GM21529 (cell line): ENCODE data around the gene MTX1.
"Not testable (repeated sequence)": the region's sequence is repeated elsewhere in the genome, so short reads cannot be mapped to it uniquely, and the experiment has no call there.

Experiments
- ATAC-seq: cut with Tn5 transposase; IDR thresholded peaks from one replicate; pipeline ENCODE4 v1.9.1; 2021; ENCODE audit not compliant: unreplicated experiment

MTX1 gene

DNA sequence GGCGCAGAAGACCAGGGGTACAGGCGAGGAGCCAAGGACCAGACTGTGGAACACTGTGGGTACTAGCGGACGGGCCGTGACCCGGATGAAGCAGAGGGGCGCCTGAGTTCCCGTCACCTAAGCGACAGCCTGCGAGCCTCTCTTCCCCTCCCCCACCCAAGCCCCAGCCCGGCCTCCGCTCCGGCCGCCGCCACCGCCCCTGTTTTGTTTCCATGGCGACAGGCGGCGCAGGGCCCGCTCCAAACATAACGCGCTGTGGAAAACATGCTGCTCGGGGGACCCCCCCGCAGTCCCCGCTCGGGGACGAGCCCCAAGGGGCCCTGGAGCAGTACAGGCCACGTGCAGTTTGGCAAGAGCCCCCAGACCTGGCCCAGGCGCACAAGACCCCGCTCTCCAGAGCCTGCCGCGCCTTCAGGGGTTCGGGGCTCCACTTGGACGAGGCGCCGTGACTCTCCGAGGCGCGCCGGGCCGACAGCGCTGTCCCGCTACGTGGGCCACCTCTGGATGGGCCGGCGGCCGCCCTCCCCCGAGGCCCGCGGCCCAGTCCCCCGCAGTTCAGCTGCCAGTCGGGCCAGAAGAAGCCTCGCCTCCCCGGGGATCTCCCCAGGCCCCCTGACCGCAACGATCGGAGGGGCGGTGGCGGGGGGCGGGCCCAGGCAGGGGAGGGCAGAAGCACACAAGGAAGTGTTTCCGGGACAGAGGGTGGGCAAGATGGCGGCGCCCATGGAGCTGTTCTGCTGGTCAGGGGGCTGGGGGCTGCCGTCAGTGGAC is at the start of gene MTX1:
MTX1 (plus strand) TSS at position 155 of the 771 bp plus-strand sequence; CDS start at position 265, 110 bp downstream.
- peak; percentile 77 for ATAC-seq

DNA sequence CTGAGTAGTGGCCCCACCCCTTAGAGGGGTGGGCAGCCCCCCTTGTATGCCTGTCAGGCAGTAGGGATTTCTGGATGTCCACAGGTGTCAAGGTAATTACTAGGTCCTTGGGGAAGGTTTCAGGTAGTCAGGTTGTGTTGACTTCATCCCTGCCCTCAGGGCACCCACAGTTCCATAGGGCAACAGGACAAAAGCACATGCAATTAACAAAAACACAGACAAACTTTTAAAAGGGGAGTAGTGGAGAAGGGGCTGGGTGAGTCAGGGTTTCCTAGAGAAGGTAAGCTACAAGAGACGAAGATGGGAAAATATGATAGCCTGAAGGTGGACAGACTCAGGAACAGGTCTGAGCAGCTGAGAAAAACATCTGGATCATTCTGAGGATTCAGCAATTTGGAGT is 49.5 kb upstream of the MTX1 start:
- ATAC-seq, result no peak

GRCh38 chr1:155160128-155160527 is 48.4 kb upstream of the MTX1 start:
- ATAC-seq, result no peak

DNA sequence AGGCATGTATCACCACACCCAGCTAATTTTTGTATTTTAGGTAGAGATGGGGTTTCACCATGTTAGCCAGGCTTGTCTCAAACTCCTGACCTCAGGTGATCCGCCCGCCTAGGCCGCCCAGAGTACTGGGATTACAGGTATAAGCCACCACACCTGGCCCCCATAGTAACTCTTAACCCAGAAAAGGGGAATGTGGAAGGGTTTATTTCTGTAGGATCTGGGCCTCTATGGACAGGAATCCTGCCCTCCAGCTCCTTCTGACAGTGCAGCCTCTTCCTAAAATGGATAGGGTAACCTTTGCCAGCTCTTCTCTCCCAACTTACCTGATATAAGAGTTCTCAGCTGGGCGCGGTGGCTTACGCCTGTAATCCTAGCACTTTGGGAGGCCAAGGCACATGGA is 45.9 kb upstream of the MTX1 start:
- not testable (repeated sequence) for ATAC-seq

- ATAC-seq, result not testable (repeated sequence)
Measured at GRCh38 chr1:155163785-155164184, 44.7 kb upstream of the MTX1 start.

- not testable (repeated sequence) for ATAC-seq
Measured at GRCh38 chr1:155164625-155165024, 43.9 kb upstream of the MTX1 start.

GRCh38 chr1:155166051-155166470 is 42.4 kb upstream of the MTX1 start:
- ATAC-seq, result no peak

GRCh38 chr1:155166471-155167165 is 41.9 kb upstream of the MTX1 start:
- ATAC-seq, result no peak

DNA sequence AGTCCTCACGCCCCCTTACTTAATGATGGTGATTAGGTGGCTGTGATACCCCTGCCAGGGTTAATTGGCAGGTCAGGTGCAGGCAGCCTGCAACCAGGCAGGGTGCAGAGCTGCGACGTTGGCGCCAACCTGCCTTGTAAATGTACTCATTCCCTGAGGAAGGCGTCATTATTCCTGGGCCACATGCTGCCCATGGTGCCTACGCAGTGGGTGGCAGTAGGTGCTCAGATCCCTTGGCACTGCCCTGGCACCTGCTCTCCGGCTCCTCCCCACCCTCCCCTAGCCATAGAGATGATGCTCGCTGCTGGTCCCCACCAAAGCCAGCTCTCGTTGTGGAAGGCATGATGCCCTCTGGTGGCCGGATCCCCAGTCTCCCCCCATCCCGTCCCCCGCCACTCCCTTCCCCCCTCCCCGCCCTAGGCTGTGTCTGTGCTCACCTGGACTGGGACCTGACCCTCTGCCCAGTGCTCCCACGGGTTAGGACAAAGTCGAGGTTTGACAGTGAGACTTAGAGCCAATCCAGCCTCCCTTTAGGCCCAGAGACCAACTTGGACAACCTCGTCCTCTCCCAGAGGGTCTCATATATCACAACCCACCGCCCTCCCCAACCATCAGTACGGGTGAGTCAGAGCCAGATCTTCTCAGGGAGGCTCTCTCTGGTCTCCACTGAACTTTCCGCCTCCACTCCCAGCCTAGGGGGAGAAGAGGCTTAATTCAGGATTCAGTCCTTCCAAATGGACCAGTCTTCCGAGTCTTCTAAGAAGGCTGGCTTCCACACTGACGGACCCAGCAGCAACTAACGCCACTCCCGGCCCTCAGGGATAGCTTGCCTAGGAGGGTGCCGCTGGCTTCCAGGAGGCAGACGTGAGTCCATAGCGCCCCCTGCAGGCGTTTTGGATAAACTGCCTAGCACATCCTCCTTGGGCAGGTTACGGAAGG is 41.1 kb upstream of the MTX1 start:
- peak; percentile 47 for ATAC-seq

DNA sequence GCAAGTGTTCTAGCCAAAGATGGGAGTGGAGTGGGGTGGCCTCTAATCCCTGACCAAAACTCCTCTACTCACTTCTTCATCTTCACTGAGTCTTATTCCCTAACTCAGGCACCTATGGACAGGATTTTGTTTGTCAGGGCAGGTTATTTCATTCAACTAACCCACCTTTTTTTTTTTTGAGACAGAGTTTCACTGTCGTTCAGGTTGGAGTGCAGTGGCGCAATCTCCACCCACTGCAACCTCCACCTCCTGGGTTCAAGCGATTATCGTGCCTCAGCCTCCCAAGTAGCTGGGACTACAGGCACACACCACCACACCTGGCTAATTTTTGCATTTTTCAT is 40.4 kb upstream of the MTX1 start:
- not testable (repeated sequence) for ATAC-seq

- ATAC-seq, result no peak
Measured at GRCh38 chr1:155168456-155169210, 39.9 kb upstream of the MTX1 start.

DNA sequence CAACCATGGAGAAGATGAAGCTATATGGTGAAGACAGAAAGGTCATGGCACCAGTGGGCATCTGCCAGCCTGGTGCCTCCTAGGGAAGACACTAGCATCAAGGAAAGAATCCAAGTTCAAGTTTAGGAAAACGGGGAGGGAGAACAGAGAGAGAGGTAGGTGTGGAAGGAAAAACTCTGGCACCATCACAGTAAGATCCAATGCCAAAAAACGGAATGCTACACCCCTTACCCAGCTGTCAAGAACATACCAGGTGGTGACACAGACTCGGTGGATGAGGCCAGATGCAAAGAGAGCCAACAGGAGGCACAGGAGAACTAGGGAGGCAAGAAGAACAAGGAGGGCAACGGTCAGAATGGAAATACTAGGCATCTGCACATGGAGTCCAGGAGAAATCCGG is 39.0 kb upstream of the MTX1 start:
- no peak for ATAC-seq

GRCh38 chr1:155170101-155170785 is 38.3 kb upstream of the MTX1 start:
- ATAC-seq, result no peak

DNA sequence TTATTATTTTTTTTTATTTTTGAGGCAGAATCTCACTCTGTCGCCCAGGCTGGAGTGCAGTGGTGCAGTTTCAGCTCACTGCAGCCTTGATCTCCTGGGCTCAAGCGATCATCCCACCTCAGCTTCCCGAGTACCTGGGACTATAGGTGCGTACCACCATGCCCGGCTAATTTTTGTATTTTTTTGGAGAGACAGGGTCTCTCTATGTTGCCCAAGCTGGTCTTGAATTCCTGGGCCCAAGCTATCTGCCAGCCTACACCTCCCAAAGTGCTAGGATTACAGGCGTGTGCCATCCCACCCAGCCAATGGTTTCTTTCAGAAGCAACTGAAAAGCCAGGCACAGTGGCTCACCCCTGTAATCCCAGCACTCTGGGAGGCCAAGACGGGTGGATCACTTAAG is 37.7 kb upstream of the MTX1 start:
- ATAC-seq, result no peak

DNA sequence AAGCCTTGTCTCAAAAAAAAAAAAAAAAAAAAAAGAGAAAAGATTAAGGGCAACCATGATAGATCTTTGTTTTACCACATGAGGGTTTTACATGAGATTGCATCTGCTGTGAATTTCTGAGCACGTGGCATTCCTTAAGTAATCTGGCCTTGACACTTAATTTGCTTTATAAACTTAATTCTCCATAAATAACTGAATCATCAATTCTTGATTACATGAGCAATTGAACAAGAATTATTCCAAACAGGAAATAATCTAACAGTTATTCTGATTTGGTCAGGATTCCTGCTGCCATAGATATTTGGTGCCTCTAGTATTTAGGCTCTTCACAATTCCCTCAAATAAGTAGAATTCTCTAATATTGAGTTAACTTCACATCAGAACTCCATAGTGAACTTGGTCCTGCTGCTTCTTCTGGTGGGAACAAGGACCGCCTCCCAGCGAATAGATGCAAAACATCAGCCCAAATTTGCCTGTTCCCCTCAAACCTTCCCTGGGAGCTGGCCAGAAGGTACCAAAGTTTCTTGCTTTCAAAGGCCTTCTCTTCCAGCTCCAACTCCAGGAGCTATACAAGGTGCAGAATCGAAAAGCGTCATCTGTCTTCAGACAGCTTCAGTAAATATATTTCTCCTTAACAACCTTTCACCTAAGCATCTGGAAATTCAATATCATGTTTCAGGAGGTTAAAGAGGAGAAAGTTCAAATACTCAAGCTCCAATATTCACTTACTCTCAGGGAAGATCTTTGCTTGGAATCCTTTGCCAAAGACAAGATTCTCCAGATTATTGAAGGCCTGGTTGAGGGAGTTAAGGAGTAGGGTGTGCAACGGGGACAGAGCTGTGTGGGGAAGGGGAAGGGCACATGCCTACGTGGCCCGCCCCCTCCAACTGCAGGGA is 36.4 kb upstream of the MTX1 start:
- ATAC-seq, result peak; percentile 4

- peak; percentile 62 for ATAC-seq
Measured at GRCh38 chr1:155172732-155173477, 35.6 kb upstream of the MTX1 start, which contains the start of gene KRTCAP2. KRTCAP2 (minus strand) TSS chr1:155173304; CDS start chr1:155173224, 80 bp downstream.

DNA sequence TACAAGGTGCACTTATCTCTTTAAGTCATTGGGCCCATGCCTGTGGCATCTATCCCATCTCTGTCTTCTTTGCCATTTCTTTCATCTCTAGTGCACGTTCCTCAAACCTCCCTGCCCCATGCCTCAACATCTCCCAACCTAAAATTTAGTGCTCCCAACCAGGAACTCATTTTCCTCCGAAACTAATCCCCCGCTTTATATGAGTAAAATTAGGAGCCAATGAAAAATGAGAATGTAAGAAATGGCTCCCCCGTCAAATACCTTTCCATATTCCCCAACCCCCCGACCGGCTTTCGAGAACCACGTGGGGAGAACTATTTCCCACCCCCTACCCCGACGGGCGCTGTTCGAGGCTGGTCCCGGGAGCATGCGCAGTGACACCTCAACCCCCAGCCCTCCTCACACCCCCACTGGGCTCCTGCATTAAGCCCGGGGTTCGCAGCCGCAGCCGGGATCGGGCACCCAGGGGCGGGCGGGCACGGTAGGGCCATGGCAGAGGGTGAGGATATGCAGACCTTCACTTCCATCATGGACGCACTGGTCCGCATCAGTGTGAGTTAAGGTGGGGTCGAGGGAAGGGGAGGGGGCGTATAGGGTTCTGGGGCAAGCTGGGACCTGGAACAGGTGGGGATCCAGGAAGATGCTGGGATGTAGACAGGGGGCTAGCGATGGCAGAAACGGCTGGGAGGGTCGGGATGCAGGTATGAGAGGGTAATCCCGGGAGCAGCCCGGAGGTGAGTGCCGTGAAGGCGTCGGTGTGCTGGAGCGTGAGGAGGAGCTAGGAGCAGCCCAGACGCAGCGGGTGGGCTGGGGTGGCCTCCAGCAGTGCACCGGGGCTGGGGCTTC is 34.8 kb upstream of the MTX1 start, which contains the start of gene TRIM46:
TRIM46 (plus strand) TSS at position 372 of the 846 bp plus-strand sequence; CDS start at position 490, 118 bp downstream.
- ATAC-seq, result no peak
